Measurements from ENCODE around the gene COA8. TPM values are rescaled to one million over a fixed set of nuclear protein-coding genes. Genes with fewer than 3 reads are reported as not detected.

Gene COA8
- total and polyA plus RNA-seq, 2 of the 13 experiments (the other 11 are each of a cell fraction or from before 2014, with no cell fraction given), result 10.9 to 25.1 TPM

DNA sequence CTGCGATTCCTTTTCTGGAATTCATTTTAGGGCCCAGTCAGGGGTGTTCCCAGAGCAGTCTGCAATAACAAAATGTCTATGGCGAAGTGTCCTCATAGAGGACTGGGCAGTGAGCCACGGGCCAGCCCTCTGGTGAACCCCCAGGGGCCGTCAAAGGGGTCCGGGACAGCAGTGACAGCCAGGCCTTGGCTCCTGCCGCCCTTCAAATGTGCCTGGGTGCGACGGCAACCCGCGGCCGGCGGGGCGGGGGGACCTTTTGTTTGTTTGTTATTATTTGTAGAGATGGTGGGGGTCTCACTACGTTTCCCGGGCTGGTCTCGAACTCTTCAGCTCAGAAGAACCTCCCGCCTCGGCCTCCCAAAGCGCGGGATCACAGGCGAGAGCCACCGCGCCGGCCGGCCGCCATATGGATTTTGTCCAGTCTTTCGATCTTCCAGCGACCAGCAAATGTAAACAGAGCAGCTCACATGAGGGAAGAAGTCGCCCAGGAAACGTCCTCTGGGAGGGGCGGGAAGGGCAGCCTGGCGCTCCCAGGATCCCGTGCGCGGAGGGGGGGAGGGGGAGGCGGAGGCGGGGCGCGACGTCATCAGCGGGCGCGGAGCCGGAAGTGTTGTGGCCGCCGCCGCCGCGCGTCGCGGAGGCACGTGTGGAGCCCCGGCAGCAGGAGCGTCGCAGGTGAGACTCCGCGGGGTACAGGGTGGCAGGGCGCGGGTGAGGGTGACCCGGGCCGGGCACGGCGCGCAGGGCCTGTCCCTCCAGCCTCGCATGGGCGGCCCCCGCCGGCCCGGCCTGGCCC lies 34.0 kb upstream of the COA8 start, which contains the start of gene TRMT61A (continued):
- TF ChIP-seq, protein P1, sequence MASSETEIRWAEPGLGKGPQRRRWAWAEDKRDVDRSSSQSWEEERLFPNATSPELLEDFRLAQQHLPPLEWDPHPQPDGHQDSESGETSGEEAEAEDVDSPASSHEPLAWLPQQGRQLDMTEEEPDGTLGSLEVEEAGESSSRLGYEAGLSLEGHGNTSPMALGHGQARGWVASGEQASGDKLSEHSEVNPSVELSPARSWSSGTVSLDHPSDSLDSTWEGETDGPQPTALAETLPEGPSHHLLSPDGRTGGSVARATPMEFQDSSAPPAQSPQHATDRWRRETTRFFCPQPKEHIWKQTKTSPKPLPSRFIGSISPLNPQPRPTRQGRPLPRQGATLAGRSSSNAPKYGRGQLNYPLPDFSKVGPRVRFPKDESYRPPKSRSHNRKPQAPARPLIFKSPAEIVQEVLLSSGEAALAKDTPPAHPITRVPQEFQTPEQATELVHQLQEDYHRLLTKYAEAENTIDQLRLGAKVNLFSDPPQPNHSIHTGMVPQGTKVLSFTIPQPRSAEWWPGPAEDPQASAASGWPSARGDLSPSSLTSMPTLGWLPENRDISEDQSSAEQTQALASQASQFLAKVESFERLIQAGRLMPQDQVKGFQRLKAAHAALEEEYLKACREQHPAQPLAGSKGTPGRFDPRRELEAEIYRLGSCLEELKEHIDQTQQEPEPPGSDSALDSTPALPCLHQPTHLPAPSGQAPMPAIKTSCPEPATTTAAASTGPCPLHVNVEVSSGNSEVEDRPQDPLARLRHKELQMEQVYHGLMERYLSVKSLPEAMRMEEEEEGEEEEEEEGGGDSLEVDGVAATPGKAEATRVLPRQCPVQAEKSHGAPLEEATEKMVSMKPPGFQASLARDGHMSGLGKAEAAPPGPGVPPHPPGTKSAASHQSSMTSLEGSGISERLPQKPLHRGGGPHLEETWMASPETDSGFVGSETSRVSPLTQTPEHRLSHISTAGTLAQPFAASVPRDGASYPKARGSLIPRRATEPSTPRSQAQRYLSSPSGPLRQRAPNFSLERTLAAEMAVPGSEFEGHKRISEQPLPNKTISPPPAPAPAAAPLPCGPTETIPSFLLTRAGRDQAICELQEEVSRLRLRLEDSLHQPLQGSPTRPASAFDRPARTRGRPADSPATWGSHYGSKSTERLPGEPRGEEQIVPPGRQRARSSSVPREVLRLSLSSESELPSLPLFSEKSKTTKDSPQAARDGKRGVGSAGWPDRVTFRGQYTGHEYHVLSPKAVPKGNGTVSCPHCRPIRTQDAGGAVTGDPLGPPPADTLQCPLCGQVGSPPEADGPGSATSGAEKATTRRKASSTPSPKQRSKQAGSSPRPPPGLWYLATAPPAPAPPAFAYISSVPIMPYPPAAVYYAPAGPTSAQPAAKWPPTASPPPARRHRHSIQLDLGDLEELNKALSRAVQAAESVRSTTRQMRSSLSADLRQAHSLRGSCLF (CRISPR knock-in tag; IDR thresholded peaks at IDR 0.05; ENCODE audit: borderline replicate concordance), result no peak
- TF ChIP-seq SMARCE1 (IDR thresholded peaks at IDR 0.05; ENCODE audit: borderline replicate concordance) (no peak), ZNF570 (CRISPR knock-in tag; IDR thresholded peaks at IDR 0.05; ENCODE audit: borderline replicate concordance) (no peak), ZFP37 (CRISPR knock-in tag; IDR thresholded peaks at IDR 0.05; ENCODE audit: borderline replicate concordance) (no peak), HDAC2 (CRISPR knock-in tag; IDR thresholded peaks at IDR 0.05) (peak; percentile 36; the same call in 1 of the 2 replicates), ZNF577 (CRISPR knock-in tag; IDR thresholded peaks at IDR 0.05; ENCODE audit: borderline replicate concordance, low read depth) (no peak), ZNF34 (CRISPR knock-in tag; IDR thresholded peaks at IDR 0.05; ENCODE audit: borderline replicate concordance) (no peak), CHD2 (IDR thresholded peaks at IDR 0.05; ENCODE audit: low read depth, low read length) (no peak), NFKB2 (CRISPR knock-in tag; IDR thresholded peaks at IDR 0.05; ENCODE audit: borderline replicate concordance) (peak; percentile 44; the same call in 1 of the 2 replicates), GABPA (IDR thresholded peaks at IDR 0.05; ENCODE audit: low read depth, low read length) (peak; percentile 70), GABPA (CRISPR knock-in tag; IDR thresholded peaks at IDR 0.05; ENCODE audit: low read depth) (peak; percentile 62; the same call in 1 of the 2 replicates), HNRNPUL1 (IDR thresholded peaks at IDR 0.05; ENCODE audit: low read depth, low read length) (no peak), ZNF263 (CRISPR knock-in tag; IDR thresholded peaks at IDR 0.05) (no peak; the same call in 1 of the 2 replicates), ZNF451 (CRISPR knock-in tag; IDR thresholded peaks at IDR 0.05) (no peak), NR2F2 (IDR thresholded peaks at IDR 0.05; ENCODE audit: borderline replicate concordance, low read depth) (peak; percentile 8; the same call in 1 of the 2 replicates)
- TF ChIP-seq, protein P2, sequence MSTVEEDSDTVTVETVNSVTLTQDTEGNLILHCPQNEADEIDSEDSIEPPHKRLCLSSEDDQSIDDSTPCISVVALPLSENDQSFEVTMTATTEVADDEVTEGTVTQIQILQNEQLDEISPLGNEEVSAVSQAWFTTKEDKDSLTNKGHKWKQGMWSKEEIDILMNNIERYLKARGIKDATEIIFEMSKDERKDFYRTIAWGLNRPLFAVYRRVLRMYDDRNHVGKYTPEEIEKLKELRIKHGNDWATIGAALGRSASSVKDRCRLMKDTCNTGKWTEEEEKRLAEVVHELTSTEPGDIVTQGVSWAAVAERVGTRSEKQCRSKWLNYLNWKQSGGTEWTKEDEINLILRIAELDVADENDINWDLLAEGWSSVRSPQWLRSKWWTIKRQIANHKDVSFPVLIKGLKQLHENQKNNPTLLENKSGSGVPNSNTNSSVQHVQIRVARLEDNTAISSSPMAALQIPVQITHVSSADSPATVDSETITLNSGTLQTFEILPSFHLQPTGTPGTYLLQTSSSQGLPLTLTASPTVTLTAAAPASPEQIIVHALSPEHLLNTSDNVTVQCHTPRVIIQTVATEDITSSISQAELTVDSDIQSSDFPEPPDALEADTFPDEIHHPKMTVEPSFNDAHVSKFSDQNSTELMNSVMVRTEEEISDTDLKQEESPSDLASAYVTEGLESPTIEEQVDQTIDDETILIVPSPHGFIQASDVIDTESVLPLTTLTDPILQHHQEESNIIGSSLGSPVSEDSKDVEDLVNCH (CRISPR knock-in tag; IDR thresholded peaks at IDR 0.05), result no peak
- TF ChIP-seq, protein P3, sequence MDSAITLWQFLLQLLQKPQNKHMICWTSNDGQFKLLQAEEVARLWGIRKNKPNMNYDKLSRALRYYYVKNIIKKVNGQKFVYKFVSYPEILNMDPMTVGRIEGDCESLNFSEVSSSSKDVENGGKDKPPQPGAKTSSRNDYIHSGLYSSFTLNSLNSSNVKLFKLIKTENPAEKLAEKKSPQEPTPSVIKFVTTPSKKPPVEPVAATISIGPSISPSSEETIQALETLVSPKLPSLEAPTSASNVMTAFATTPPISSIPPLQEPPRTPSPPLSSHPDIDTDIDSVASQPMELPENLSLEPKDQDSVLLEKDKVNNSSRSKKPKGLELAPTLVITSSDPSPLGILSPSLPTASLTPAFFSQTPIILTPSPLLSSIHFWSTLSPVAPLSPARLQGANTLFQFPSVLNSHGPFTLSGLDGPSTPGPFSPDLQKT (CRISPR knock-in tag; IDR thresholded peaks at IDR 0.05; ENCODE audit: borderline replicate concordance), result no peak

Measured in HepG2 (cell line).